Colonic mucosa (tissue), 4 donors: ENCODE measurements around the gene OMG. TPM values are rescaled to one million over a fixed set of nuclear protein-coding genes. Genes with fewer than 3 reads are reported as not detected.
"Not testable (repeated sequence)": the region's sequence is repeated elsewhere in the genome, so short reads cannot be mapped to it uniquely, and the experiment has no call there.

ENCODE experiments used
- DNase-seq: peaks from one replicate; pipeline ENCODE4 v3.0.0-alpha.2; 2020
- H3K27ac ChIP-seq: fragments of 200-600 bp; one replicate; pipeline ENCODE4 v1.8.0; 2021
- H3K27me3 ChIP-seq: fragments of 200-600 bp; one replicate; pipeline ENCODE4 v1.8.0; 2021
- H3K36me3 ChIP-seq: fragments of 200-600 bp; one replicate; pipeline ENCODE4 v1.8.0; 2021
- H3K4me1 ChIP-seq: fragments of 200-600 bp; one replicate; pipeline ENCODE4 v1.8.0; 2021; ENCODE audit warnings: mild to moderate bottlenecking
- H3K4me3 ChIP-seq: fragments of 200-600 bp; one replicate; pipeline ENCODE4 v1.8.0; 2021
- H3K9ac ChIP-seq, 2 donors: one replicate each; pipeline ENCODE4 v1.7.0; 2013; ENCODE audit warnings: control low read depth in 2 of 2, low read depth in 2 of 2, low read length in 2 of 2
- H3K9me3 ChIP-seq: fragments of 200-600 bp; one replicate; pipeline ENCODE4 v1.8.0; 2021
- intact Hi-C: fragments of 100-400 bp; cut with DNase I; formaldehyde crosslinking; loops from one replicate; pipeline ENCODE4 v1.14.1; 2022
- total RNA-seq, 2 donors: library from RNA; stranded (reverse); fragmentation: NEBNext Ultra II Directional in 1 of 2; extraction: Animal tissue kit (Norgen Biotek cat#: 25700) in 1 of 2; gene quantifications; one replicate each; pipeline ENCODE4 v1.2.1, GENCODE V29; 2021
- TF ChIP-seq, protein P1 (sequence below): fragments of 200-600 bp; IDR thresholded peaks from one replicate; pipeline ENCODE4 v1.8.0; 2022; ENCODE audit warnings: antibody characterized with exemption, mild to moderate bottlenecking
- donor health status: healthy.
- donor health status: DM: no; HTN: no; CAD: no.
- donor health status: DM: no; HTN: no; CAD: no.

OMG gene
- total RNA-seq, 2 donors from 2014 or later = 0.40 TPM; not detected in 1

DNA sequence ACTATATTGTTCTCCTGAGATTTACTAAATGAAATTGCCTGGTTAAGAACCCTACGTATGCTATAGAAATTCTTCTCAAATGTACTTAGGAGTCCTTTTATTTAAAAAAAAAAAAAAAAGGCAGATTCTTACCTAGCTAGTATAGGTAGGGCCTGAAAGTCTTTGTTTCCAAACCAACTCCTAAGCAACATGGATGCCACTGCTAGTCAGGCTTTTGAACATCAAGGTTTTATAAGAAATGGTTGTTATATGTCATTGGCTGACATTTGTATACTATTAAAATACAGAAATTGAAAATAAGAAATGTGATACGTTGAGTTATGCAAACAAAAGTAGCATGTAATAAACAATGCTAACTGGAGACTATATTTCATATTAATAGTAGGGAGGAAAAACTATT is 23.2 kb upstream of the OMG start:
- Histone ChIP-seq H3K9ac (no peak overlapping the region), H3K9me3 (no peaks in the 10 kb centered on the region), H3K4me1 (no peaks in the 10 kb centered on the region), H3K27me3 (no peaks in the 10 kb centered on the region), H3K4me3 (peak overlapping the region; percentile 3), H3K36me3 (no peaks in the 10 kb centered on the region), H3K27ac (peak overlapping the region; percentile 48)
- TF ChIP-seq, protein P1, sequence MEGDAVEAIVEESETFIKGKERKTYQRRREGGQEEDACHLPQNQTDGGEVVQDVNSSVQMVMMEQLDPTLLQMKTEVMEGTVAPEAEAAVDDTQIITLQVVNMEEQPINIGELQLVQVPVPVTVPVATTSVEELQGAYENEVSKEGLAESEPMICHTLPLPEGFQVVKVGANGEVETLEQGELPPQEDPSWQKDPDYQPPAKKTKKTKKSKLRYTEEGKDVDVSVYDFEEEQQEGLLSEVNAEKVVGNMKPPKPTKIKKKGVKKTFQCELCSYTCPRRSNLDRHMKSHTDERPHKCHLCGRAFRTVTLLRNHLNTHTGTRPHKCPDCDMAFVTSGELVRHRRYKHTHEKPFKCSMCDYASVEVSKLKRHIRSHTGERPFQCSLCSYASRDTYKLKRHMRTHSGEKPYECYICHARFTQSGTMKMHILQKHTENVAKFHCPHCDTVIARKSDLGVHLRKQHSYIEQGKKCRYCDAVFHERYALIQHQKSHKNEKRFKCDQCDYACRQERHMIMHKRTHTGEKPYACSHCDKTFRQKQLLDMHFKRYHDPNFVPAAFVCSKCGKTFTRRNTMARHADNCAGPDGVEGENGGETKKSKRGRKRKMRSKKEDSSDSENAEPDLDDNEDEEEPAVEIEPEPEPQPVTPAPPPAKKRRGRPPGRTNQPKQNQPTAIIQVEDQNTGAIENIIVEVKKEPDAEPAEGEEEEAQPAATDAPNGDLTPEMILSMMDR = no peak
- no peak for DNase-seq
- intact Hi-C loops = no loop called here

DNA sequence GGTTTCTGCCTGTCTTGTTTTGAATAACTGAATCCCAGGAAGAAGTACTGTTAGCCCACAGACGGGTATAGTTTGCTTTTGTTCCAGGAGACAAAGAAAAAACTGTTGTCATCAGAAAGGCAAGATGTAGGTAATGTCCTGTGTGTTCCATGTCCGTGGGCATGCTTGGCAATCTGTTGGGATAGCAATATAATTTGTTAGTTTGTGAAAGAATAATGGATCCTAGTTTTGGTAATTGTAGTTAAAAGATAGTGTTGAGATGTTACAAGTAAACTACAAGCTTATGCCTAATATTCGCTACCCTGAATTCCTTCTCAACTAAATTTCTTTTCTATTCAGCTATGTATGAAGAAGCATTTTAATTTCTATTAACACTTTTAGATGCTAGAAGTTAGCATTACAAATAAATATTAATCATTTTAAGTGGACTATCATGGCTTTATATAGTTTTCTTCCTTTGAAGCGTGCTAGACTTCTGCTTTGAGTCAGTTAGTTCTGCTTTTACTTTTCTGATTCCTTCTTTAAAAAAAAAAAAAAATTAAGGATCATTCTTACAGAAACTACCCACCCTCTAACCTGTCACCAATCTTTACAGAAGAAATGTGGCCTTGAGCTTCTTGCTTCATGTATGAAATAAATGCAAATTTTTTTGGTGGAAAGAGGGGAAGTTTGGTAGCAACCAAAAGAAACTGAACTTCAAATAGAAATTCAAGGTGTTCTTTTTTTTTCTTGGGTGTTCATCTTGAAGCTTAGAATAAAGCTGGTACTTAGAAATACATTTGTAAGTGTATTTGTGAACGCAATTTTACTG is 22.0 kb upstream of the OMG start:
- intact Hi-C loops = no loop called here
- Histone ChIP-seq H3K27me3 (no peaks in the 10 kb centered on the region), H3K4me3 (no peak overlapping the region), H3K9me3 (no peaks in the 10 kb centered on the region), H3K27ac (peak overlapping the region; percentile 54), H3K4me1 (no peaks in the 10 kb centered on the region), H3K9ac (peak overlapping the region in 1 of 2 donors; percentile 14), H3K36me3 (no peaks in the 10 kb centered on the region)
- DNase-seq = no peak
- TF ChIP-seq, protein P1 = no peak

DNA sequence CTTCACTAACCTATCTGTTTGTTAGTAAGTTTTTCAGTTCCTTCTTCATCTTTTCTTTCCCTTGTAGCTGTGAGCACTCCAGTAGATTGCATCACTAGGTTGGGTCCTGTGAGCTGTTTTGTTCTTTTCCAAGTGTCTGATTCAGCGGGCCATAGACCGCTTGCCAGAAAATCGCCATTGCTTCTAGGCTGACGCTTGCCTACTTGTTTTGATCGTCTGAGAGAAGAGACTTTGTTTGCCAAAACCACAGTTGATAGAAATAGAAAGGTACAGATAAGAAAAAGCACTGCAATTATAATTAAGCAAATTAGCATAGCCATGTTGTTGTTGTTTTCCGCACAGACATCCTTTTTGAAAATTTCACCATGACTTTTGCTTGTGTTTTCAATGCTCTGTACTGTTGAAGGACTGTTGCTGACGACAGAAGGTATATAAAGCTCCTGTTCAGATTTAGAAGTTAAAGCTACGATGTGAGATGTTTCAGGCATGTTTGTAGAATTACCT is 21.3 kb upstream of the OMG start:
- H3K4me3 ChIP-seq = no peak overlapping the region
- DNase-seq = peak; percentile 28

DNA sequence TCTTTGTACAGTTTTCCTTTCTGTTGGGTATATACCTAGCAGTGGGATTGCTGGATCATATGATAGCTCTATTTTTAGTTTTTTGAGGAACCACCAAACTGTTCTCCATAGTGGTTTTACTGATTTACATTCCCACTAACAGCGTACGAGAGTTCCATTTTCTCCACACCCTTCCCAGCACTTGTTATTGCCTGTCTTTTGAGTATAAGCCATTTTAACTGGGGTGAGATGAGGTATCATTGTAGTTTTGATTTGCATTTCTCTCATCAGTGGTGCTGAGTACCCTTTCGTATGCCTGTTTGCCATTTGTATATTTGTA is 17.7 kb upstream of the OMG start:
- Histone ChIP-seq H3K9ac (no peak overlapping the region), H3K9me3 (no peaks in the 10 kb centered on the region), H3K4me1 (no peaks in the 10 kb centered on the region), H3K27ac (peak overlapping the region; percentile 75), H3K4me3 (no peak overlapping the region), H3K36me3 (no peaks in the 10 kb centered on the region), H3K27me3 (no peaks in the 10 kb centered on the region)
- TF ChIP-seq, protein P1 = no peak
- intact Hi-C loops = no loop called here
- no peak for DNase-seq

More for the DNA sequence above, 21.3 kb upstream of the OMG start:
- H3K27me3 ChIP-seq = no peaks in the 10 kb centered on the region
- H3K36me3 ChIP-seq = no peaks in the 10 kb centered on the region
- no peaks in the 10 kb centered on the region for H3K9me3 ChIP-seq
- peak overlapping the region in 1 of 2 donors; percentile 21 for H3K9ac ChIP-seq
- H3K4me1 ChIP-seq = no peaks in the 10 kb centered on the region
- intact Hi-C loops = no loop called here
- TF ChIP-seq, protein P1 = no peak
- H3K27ac ChIP-seq = peak overlapping the region; percentile 54

DNA sequence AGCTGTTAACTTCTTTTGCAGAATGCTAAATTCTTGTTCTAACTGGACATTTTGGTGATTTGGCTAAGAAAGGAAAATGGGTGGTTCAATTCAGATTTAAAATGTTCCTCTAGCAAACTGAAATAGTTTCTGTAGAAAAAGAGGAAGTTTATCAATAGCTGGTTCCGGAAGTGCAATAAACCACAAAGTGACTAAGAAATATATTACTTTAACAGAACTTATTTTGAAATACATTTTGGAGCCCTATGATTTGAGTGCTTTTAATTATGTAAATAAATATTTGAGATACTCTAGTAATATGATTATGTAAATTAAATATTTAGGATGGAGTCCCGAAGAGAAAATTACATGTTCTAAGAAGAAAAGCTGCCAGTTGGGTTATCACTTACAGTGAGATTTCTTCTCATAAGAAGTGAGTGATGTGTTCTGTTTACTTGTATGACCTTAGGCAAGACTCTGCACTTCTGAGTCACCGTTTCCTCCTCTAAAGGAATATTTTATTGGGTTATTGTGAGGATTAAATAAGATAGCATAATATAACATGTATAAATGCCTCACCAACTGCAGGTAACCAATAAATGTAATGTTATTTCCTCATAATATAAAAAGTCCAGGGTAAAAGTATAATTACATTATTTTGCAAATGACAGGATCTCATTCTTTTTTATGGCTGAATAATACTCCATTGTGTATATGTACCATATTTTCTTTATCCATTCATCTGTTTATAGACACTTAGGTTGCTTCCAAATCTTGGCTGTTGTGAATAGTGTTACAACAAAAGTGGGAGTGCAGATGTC is 17.1 kb upstream of the OMG start, which contains the start of gene EVI2B:
TSS of gene EVI2B (minus strand) at position 73 of the 800 bp plus-strand sequence. CDS start 8,445 bp downstream, outside the sequence.
- intact Hi-C loops = no loop called here
- H3K27me3 ChIP-seq = no peaks in the 10 kb centered on the region
- no peak for DNase-seq
- H3K4me3 ChIP-seq = peak within 1 kb of the TSS; percentile 25
- H3K9ac ChIP-seq = no peak within 1 kb of the TSS
- TF ChIP-seq, protein P1 = no peak
- no peaks in the 10 kb centered on the region for H3K9me3 ChIP-seq
- H3K36me3 ChIP-seq = no peaks in the 10 kb centered on the region
- H3K27ac ChIP-seq = peak within 1 kb of the TSS; percentile 75
- H3K4me1 ChIP-seq = no peaks in the 10 kb centered on the region

DNA sequence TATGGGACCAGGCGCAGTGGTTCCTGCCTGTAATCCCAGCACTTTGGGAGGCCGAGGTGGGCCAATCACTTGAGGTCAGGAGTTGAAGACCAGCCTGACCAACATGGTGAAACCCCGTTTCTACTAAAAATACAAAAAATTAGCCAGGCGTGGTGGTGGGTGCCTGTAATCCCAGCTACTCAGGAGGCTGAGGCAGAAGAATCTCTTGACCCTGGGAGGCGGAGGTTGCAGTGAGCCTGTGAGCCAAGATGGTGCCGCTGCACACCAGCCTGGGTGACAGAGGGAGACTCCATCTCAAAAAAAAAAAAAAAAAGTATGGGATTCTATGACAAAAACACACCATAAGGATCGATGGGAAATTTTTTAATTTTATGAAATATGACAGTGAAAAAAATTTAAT is 15.2 kb upstream of the OMG start:
- H3K9ac ChIP-seq, H3K36me3 ChIP-seq, H3K27me3 ChIP-seq, H3K4me1 ChIP-seq, intact Hi-C loops, H3K9me3 ChIP-seq, DNase-seq: not testable (repeated sequence)
- peak overlapping the region; percentile 25 for H3K4me3 ChIP-seq
- peak overlapping the region; percentile 53 for H3K27ac ChIP-seq
